KOPT-K1 (cell line): ENCODE results near the gene ZFP57.

Source experiments
- H3K27ac ChIP-seq: fragments of 200-600 bp; sonication (generic); 2 replicates; pipeline ENCODE4 v1.5.1; 2016; ENCODE audit warnings: antibody characterized with exemption, mild to moderate bottlenecking, low read depth, low read length; ENCODE audit not compliant: poor library complexity, severe bottlenecking
- H3K36me3 ChIP-seq: fragments of 200-600 bp; sonication (generic); 2 replicates; pipeline ENCODE4 v1.5.1; 2017; ENCODE audit warnings: antibody characterized with exemption, mild to moderate bottlenecking, low read length, moderate library complexity; ENCODE audit not compliant: insufficient read depth
- H3K9me3 ChIP-seq: fragments of 200-600 bp; sonication (generic); 2 replicates; pipeline ENCODE4 v1.5.1; 2017; ENCODE audit warnings: antibody characterized with exemption, low read length, mild to moderate bottlenecking; ENCODE audit not compliant: insufficient read depth, poor library complexity, severe bottlenecking

Gene ZFP57

GRCh38 chr6:29651413-29652197, 29.3 kb downstream of the ZFP57 start:
- Histone ChIP-seq H3K9me3 (no peaks in the 10 kb centered on the region), H3K27ac (no peak overlapping the region), H3K36me3 (no peaks in the 10 kb centered on the region)

GRCh38 chr6:29649701-29650673, 31.0 kb downstream of the ZFP57 start:
- H3K9me3 ChIP-seq = no peaks in the 10 kb centered on the region
- peak overlapping the region; percentile 62 for H3K27ac ChIP-seq
- H3K36me3 ChIP-seq = no peaks in the 10 kb centered on the region

DNA sequence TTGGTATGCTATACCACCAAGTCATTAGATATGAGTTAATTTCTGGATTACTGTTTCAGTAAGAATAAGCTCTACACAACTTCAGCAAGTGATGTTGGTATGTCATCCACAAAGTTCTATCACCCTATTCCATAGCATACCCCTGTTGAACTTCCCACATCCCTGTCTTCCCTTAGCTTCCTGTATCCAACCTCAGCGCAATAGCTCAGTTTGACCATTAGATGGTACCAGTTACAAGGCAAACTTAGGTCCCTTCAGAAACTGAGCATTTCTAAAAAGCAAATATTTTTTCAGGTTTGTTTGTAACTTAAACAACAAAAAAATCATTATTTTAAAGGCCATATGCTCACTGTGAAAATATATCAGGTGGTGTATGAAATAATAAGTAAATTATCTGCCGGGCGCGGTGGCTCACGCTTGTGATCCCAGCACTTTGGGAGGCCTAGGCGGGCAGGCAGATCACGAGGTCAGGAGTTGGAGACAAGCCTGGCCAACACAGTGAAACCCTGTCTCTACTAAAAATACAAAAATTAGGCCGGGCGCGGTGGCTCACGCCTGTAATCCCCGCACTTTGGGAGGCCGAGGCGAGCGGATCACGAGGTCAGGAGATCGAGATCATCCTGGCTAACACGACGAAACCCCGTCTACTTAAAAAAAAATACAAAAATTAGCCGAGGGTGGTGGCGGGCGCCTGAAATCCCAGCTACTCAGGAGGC, 32.9 kb downstream of the ZFP57 start:
- H3K9me3 ChIP-seq = no peaks in the 10 kb centered on the region
- no peak overlapping the region for H3K27ac ChIP-seq
- no peaks in the 10 kb centered on the region for H3K36me3 ChIP-seq

DNA sequence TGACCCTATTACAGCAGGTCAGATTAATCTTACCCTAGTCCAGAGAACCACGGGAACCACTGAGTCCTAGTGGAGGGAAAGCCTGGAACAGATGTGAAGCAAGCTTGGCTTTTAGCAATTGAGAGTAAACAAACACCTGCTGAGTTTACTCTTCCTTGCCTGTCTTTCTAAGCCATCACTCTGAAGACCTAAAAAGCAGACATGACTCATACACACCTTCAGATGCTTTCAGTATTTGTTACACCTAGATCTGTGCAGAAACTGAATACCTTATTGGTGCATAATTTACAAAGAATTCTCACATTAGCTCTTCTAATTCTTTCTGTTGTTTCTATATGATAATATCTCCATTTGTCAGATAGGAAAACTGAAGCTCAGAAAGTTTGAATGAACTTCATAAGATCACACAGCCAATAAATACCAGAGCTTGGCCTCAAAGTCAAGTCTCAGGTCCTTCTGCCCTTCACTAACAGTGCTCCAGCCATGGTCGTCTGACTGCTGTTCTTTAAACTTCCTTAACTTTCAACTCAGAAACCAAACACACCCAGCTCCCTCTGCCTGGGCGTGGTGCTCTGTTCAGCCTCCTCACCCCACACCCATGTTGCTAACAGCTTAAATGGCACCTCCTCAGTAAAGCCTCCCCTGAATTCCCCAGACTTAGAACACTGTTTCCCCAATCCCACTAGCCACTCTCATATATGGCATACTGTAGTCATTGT, 39.4 kb downstream of the ZFP57 start:
- H3K27ac ChIP-seq = no peak overlapping the region
- no peaks in the 10 kb centered on the region for H3K36me3 ChIP-seq
- no peaks in the 10 kb centered on the region for H3K9me3 ChIP-seq

GRCh38 chr6:29637247-29637646, 43.7 kb downstream of the ZFP57 start:
- Histone ChIP-seq H3K36me3 (no peaks in the 10 kb centered on the region), H3K27ac (no peak overlapping the region), H3K9me3 (no peaks in the 10 kb centered on the region)

GRCh38 chr6:29633534-29633905, 47.4 kb downstream of the ZFP57 start:
- Histone ChIP-seq H3K9me3 (no peaks in the 10 kb centered on the region), H3K27ac (no peak overlapping the region), H3K36me3 (no peaks in the 10 kb centered on the region)

- Histone ChIP-seq H3K9me3 (no peaks in the 10 kb centered on the region), H3K36me3 (no peaks in the 10 kb centered on the region), H3K27ac (peak within 1 kb of the TSS; percentile 21)
Measured at GRCh38 chr6:29632789-29633533, 48.0 kb downstream of the ZFP57 start, which contains the start of gene GABBR1. TSS of gene GABBR1 (minus strand) at chr6:29633183. CDS start at chr6:29632385, 798 bp downstream.

- no peaks in the 10 kb centered on the region for H3K36me3 ChIP-seq
- peak overlapping the region; percentile 21 for H3K27ac ChIP-seq
- H3K9me3 ChIP-seq = no peaks in the 10 kb centered on the region
Measured at GRCh38 chr6:29631860-29632731, 48.9 kb downstream of the ZFP57 start.

GRCh38 chr6:29631209-29631810, 49.6 kb downstream of the ZFP57 start:
- Histone ChIP-seq H3K36me3 (no peaks in the 10 kb centered on the region), H3K9me3 (no peaks in the 10 kb centered on the region), H3K27ac (no peak overlapping the region)

- H3K36me3 ChIP-seq = no peaks in the 10 kb centered on the region
- H3K27ac ChIP-seq = no peak overlapping the region
- no peaks in the 10 kb centered on the region for H3K9me3 ChIP-seq
Measured at GRCh38 chr6:29630315-29630714, 50.6 kb downstream of the ZFP57 start.

DNA sequence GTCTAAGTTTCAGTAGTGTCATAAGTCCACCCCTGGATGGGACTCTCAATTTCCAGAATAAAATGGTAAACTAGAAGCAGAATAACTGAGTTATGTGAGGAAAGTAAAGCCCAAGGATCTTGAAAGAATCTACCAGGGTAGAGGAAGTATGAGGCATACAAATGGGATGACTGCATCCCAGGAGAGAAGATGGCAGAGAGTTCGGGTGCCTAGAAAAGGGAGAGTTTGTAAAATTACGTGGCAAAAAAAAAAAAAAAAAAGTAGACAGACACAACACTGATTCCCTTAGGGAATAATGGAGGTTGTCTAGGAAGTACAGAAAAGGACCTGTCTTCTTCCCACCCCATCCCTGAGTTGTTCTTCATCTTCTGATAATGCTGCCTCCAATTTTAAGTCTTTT, 51.4 kb downstream of the ZFP57 start:
- Histone ChIP-seq H3K36me3 (no peaks in the 10 kb centered on the region), H3K9me3 (no peaks in the 10 kb centered on the region), H3K27ac (no peak overlapping the region)

DNA sequence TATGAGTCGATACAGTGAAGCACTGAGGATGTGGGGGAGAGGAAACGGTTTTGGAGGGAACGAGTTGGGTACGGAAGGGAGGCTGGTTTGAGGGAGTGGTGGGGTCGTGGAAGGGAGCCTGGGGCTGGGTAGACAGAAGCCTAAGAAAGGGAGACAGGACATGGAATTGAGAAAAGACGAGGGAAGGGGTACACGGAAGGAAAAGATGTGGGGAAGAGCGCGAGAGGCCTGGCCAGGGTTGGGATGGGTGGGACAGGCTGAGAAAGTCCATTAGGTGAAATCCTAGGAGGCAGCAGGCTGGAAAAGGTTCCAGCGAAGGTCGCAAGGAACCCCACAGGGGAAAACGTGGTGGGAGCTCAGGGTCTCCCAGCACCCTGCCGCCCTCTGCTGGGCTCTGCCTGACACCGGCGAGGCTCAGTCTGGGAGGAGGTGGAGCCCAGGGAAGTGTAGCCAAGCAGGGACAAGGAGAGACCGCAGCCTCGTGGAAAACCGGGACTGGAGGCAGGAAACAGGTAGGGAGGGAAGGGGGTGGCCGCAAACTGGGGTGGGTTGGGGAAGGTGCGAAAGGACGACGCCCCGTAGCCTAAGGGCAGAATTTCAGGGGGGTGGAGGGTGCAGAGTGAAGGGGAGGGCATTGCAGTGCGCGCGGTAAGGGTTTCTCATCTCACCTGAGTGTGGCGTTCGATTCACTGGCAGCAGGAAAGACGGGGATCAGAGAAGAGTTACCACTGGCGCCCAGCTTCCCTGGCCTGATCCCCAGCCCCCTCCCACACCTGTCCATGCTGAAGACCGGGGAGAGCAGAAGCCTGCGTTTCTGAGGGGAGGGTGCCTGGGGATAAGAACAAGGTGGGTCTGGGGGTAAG, 52.3 kb downstream of the ZFP57 start:
- no peak overlapping the region for H3K27ac ChIP-seq
- H3K9me3 ChIP-seq = no peaks in the 10 kb centered on the region
- no peaks in the 10 kb centered on the region for H3K36me3 ChIP-seq
